Measurements from ENCODE around the gene KLF16.

Gene KLF16

GRCh38 chr19:1866693-1867348, 3.4 kb upstream of the KLF16 start:
- DNase-seq, result no peak

GRCh38 chr19:1865172-1866010, 2.0 kb upstream of the KLF16 start:
- DNase-seq, result no peak

GRCh38 chr19:1864480-1865171, 1.2 kb upstream of the KLF16 start:
- no peak for DNase-seq

- DNase-seq, result no peak
Observed at GRCh38 chr19:1863638-1864479, 480 bp upstream of the KLF16 start.

- DNase-seq, result no peak
Observed at GRCh38 chr19:1862424-1863327, 703 bp downstream of the KLF16 start.

GRCh38 chr19:1862068-1862423, 1.3 kb downstream of the KLF16 start:
- no peak for DNase-seq

- DNase-seq, result no peak
Observed at GRCh38 chr19:1861599-1862031, 1.8 kb downstream of the KLF16 start.

GRCh38 chr19:1860821-1861598, 2.4 kb downstream of the KLF16 start:
- no peak for DNase-seq

- no peak for DNase-seq
Observed at GRCh38 chr19:1860042-1860775, 3.2 kb downstream of the KLF16 start.

GRCh38 chr19:1859331-1859781, 4.0 kb downstream of the KLF16 start:
- no peak for DNase-seq

GRCh38 chr19:1858412-1859081, 4.8 kb downstream of the KLF16 start:
- no peak for DNase-seq

GRCh38 chr19:1857648-1858326, 5.6 kb downstream of the KLF16 start:
- no peak for DNase-seq

GRCh38 chr19:1856698-1857603, 6.4 kb downstream of the KLF16 start:
- no peak for DNase-seq

- DNase-seq, result no peak
Observed at GRCh38 chr19:1856345-1856697, 7.1 kb downstream of the KLF16 start.

- DNase-seq, result no peak
Observed at GRCh38 chr19:1855828-1856255, 7.5 kb downstream of the KLF16 start.

GRCh38 chr19:1855040-1855827, 8.1 kb downstream of the KLF16 start:
- no peak for DNase-seq

- no peak for DNase-seq
Observed at GRCh38 chr19:1854542-1855039, 8.8 kb downstream of the KLF16 start.

Measured in cortex of kidney (tissue), 1 donor.